ENCODE data around the gene VN1R5.

Gene VN1R5

GRCh38 chr1:247304031-247304430 lies 48.2 kb downstream of the VN1R5 start:
- DNase-seq = no peak
